HEK293T (cell line): ENCODE measurements around the gene INTS15.

Source experiments
- BHLHE40 ChIP-seq: fragments of 450-650 bp; IDR thresholded peaks from 2 replicates; pipeline ENCODE4 v1.6.1; 2016; ENCODE audit warnings: mild to moderate bottlenecking, moderate library complexity, borderline replicate concordance
- FOXK2 ChIP-seq: fragments of 450-650 bp; IDR thresholded peaks from 2 replicates; pipeline ENCODE4 v1.6.1; 2016; ENCODE audit warnings: mild to moderate bottlenecking
- SP1 ChIP-seq: fragments of 450-650 bp; IDR thresholded peaks from 2 replicates; pipeline ENCODE4 v1.6.1; 2017
- SUZ12 ChIP-seq: fragments of 450-650 bp; IDR thresholded peaks from 2 replicates; pipeline ENCODE4 v1.6.1; 2016; ENCODE audit warnings: mild to moderate bottlenecking

DNA sequence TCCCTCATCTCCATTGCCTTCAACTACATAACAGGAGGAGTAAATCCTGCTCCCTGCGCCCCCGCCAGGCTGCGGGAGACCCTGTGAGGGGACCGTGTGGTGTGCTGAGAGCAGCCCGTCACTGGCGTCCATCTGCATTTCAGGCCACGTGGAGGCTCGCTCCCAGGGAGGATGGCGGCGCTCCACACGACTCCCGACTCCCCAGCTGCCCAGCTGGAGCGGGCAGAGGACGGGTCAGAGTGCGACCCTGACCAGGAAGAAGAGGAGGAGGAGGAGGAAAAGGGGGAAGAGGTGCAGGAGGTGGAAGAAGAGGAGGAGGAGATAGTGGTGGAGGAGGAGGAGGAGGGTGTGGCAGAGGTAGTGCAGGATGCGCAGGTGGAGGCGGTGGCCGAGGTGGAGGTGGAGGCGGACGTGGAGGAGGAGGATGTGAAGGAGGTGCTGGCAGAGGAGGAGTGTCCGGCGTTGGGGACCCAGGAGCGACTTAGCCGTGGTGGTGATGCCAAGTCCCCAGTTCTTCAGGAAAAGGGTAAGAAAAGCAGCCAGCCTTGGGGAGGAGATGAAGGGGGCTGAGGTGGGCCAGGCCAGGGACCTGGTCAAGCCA is 52.5 kb downstream of the INTS15 start:
- TF ChIP-seq FOXK2 (no peak), SP1 (no peak), SUZ12 (no peak), BHLHE40 (no peak)
